Stimulated activated CD4-positive, alpha-beta T cell treated with anti-CD3 and anti-CD28 coated beads, Interleukin-2, amount 100 ng/mL, for 4 hours (primary cell): ENCODE data around the gene CERS5.
A peak's percentile ranks its signal among the peaks of the same experiment; 100 is the strongest.

Experiments used
- DNase-seq: peaks from one replicate; pipeline ENCODE4 v3.0.0-alpha.2; 2020; ENCODE audit warnings: low read depth

CERS5 gene, protein sequence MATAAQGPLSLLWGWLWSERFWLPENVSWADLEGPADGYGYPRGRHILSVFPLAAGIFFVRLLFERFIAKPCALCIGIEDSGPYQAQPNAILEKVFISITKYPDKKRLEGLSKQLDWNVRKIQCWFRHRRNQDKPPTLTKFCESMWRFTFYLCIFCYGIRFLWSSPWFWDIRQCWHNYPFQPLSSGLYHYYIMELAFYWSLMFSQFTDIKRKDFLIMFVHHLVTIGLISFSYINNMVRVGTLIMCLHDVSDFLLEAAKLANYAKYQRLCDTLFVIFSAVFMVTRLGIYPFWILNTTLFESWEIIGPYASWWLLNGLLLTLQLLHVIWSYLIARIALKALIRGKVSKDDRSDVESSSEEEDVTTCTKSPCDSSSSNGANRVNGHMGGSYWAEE

DNA sequence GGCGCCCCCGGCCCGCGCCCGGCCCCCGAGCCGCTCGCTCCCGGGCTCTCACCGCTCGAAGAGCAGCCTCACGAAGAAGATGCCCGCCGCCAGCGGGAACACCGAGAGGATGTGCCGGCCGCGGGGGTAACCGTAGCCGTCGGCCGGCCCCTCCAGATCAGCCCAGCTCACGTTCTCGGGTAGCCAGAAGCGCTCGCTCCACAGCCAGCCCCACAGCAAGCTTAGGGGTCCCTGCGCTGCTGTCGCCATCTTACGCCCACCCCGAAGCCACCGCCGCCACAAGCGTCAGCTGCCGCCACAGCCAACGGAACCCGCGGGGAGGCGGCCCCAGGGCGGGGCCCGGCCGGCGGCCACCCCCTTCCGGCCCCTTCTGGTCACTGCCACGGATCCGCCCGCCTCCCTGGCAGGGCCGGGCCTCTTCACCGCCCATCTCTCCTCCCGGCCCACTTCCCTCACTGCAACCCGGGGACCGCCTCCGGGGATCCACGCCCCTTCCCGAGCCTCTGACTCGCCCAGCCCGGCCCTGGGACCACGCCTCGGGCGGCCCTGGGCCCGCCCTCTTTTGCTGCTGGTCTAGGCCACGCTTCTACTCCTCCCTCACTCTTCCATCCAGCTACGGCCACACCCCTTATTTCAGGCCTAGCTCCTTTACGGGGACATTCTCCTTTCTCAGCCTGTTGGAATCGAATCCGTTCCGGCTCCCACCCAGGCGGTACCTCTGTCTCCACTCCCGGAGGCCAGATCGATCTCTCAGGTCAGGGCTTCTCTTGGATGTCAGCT, at the start of gene CERS5:
TSS of gene CERS5 (minus strand) at position 321 of the 780 bp plus-strand sequence. CDS start at position 249, 72 bp downstream.
- peak; percentile 88 for DNase-seq

DNA sequence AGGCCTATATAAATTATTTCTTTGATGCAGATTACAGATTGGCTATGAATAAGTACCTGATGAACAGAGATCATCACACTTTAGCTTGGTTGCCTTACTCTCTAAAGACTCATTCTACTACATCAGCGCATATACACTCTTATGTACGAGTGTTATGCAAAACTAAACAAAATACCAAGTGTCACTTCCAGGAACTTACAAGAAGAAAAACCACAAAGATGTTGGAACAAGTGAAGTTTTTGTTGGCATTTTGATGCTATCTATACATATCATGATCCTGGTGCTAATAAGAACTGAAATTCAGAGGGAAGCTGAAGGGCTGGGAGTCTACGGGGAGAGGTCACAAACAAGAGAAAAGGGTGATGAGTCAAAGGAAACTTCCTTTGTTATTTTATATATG, 47.9 kb upstream of the CERS5 start:
- no peak for DNase-seq

DNA sequence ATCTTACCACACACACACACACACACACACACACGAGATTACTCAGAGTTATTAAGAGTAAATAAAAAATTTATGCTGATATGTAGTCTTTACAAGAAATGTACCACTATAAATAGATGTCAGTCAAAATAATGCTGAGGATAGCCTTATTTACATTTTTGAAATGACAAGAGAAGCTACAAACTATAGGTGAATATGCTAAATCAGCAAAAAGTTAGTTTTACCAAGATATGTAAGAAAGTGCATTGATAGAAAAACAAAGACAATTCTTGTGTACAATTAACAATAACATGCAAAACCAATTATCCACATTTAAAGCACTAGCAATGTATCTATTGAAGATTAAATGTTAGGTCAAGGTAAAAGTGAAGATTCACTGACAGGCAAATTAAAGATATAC, 46.8 kb upstream of the CERS5 start:
- no peak for DNase-seq

DNA sequence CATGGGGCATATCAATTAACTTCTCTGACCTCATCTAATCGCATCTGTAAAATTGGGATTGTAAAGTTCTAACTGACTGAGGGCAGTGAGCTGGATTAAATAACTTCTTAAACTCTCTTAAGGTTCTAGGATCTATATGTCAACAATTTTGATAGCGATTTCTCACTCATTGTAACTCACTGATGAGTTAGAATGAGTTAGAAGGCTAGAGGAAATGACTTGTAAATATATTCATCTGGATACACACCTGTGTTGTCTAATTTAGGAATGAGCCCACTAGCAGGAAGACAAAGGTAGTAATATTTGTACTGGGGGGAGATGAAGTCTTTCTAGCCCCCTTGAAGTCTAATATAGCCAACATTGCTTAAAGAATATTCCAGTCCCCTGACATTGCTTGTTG, 46.3 kb upstream of the CERS5 start:
- no peak for DNase-seq

DNA sequence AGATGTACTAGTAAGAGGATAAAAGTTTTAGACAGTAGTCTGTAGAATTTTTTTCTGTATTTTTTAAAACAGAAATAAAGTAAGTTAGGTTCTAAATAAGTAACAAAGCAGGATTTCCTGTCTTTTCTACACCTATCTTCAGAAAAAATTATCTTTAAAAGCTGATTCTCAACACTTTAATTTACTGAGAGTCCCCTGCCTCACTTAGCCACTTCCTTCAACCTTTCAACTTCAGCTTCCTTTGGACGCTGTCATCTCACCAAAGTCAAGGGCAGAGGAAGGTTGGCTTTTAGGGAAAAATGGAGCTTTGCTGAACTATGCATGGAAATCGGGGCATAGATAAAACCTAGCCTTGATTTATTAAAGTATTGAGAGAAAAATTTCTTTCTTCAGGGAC, 44.9 kb upstream of the CERS5 start:
- no peak for DNase-seq

DNA sequence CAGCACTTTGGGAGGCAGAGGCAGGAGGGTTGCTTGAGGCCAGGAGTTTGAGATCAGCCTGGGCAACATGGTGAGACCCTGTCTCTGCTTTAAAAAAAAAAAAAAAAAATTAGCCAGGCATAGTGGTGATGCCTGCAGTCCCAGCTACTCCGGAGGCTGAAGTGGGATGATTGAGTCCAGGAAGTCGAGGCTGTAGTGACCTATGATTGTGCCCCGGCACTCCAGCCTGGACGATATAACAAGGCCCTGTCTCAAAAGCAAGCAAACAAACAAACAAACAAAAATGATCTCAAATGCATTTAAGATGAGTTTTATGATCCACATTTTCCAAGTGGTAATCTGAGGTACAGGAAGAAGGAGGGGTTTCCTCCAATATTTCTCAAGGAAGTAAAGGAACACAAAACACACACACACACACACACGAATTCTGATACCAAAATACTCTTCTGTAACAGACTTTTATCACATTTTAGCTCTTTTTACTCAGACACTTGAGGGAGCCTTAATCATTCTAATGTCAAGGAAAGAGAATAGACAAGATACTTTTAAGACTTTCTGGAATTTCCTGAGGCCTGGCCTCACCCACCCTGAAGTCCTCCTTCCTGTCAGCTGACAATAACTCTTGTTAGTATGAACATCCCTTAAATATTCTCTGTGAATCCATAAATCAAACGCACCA, 44.4 kb upstream of the CERS5 start:
- DNase-seq, result no peak

DNA sequence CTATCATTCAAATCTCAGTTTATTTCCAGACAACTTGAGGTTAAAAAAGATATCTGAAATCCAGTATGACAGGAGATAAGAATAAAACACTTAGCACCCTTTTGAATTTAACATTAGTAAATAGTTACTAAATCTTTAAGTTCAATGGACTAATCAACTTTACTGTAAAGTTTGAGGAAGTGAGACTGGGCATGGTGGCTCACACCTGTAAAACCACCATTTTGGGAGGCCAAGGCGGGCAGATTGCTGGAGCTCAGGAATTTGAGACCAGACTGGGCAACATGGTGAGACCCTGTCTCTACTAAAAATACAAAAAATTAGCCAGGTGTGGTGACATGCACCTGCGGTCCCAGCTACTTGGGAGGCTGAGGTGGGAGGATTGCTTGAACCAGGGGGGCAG, 40.3 kb upstream of the CERS5 start:
- no peak for DNase-seq

DNA sequence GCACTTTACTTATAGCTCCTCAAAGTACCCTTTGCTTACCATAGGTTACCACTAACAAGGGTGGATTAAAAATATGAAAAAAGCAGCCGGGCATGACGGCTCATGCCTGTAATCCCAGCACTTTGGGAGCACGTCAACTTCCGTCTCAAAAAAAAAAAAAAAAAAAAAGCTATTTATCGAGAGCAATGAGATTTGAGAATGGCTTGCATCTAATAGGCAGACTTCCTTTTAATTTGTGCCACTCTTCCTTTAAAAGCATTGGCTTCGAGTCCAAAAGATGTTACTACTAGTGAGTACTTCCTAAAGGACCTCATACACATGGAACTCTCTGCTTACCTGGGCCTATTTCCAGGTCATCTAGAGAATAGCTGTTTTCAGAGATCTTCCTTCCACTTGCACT, 38.5 kb upstream of the CERS5 start:
- no peak for DNase-seq

DNA sequence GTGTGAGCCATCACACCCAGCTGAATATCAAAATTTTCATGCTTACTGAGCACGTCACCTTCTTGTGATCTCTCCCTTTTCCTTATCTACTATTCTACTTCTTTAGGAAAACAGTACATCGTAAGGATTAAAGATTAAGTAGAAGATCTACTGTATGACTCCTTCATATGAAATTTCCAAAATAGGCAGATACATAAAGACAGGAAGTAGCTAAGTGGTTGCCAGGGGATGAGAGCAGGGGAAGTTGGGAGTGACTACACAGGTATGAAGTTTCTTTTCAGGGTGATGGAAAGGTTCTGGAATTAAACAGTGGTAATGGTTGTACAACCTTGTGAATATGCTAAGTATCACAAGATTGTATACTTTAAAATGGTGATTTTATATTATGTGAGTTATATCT, 36.5 kb upstream of the CERS5 start:
- DNase-seq, result no peak

DNA sequence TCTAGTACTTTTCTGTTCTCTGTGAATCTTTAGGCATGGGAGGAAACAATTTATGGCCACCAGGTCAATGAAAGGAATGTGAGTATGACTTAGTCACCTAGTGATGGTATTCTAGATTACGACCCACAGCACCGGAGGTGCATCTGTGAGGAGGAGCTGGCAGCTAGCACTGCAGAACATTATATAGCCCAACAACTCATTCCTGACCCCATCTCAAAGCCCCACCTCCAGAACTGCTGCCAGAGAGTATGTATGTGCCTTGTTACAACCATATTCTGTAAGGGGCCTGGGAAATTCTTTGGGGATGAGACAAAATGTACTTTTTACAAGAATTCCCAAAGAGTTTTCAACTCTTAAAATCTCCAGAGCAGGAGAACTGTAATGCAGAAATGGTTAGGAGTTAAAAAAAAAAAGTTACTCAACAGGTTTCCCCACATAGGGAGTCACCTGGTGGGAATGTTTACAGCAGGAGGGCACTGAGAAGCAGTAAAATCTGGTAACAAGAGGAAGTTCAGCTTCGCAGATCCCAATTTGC, 34.9 kb upstream of the CERS5 start:
- no peak for DNase-seq

DNA sequence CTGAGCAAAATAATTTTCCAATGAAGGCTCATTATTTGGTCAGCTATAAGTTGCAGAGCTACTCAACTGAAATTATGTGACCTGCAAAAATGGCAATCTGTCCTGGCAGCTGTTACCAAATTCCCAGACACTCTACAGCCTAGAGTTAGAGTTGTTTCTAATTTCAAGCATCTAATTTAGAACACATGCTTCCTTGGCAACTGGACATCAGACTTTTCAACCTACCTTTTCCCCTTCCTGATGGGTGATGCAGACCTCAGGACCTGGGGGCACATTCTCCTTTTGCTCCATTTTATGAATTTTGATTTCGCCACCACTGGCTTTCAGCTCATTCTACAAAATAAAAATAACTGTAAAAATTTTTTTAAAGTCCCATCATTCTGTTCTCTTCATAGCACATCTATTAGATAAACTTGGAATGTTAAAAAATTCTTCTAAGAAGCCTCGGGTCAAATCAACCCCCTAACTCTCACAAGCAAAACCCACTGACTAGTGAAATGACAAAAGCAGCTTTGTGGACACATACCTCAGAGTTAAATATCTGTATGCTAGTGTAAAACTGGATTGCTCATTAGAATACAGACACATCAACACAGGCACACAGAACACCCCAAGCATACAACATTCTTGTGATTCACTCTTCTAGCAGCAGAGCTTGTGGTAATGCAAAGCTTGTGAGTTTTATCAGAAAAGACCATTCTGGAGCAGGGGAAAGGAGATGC, 33.5 kb upstream of the CERS5 start:
- DNase-seq, result no peak

DNA sequence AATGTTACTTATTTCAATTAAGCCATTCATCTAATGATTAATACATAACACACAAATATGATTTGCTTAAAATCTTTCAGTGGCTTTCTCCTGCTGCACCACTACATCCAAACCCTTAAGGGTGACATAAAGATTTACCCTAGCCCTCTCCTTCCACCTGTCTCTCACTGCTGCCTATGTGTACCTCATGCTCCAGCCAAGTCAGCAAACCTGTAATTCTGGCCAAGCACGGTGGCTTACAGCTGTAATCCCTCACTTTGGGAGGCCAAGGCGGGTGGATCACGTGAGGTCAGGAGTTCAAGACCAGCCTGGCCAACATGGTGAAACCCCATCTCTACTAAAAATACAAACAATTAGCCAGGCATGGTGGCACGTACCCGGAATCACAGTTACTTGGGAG, 31.7 kb upstream of the CERS5 start:
- no peak for DNase-seq

DNA sequence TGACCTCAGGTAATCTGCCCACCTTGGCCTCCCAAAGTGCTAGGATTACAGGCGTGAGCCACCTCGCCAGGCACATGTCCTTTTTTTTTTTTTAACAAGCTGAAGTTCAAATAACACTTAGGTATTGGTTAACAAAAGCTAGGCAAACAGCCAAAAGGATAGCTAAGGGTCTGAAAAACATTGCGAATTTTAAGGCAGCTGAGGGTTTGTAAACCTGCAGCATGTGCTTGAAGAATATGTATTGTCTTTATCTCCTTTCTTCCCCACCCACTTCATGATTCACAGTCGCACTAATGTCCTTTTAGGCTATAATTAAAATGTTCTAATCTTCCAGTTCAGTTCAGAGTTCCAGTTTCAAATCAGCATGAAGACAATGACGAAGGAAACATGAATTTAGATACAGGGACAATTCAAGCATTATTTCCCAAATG, 30.1 kb upstream of the CERS5 start:
- no peak for DNase-seq

DNA sequence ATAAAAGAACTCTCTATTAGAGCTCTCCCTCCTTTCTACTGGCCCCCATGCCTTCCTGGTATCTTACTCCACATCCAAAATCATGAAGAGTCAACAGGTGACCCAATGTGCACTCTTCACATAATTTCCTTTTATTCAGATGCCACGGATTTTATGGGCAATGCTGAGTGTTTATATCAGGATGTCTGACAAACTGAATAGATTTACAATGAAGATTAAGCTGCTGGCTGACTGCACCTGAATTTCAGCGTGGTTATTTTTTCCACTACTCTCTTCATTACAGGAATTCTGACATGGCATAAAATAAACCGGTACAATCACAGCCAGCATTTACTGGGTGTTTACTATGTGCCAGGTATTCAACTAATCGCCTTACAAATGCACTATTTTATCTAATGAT, 29.4 kb upstream of the CERS5 start:
- no peak for DNase-seq

DNA sequence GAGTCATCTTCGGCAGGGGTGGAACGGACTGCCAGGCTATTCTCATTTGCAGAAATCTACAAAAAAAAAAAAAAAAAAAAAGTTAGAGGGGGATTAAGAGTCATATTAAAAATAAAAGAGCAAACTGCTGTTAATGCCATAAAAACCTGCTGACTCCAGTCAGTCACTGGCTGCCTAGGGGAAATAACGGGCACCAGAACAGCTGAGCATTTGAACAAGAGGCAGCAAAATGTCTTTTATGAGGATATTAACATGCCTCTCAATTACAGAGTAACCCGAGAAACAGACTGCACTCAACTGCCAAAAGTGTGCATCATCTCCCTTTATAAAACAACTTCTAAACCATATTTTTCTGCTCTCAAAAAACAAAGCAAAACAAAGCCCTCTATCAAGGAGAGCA, 28.7 kb upstream of the CERS5 start:
- no peak for DNase-seq

DNA sequence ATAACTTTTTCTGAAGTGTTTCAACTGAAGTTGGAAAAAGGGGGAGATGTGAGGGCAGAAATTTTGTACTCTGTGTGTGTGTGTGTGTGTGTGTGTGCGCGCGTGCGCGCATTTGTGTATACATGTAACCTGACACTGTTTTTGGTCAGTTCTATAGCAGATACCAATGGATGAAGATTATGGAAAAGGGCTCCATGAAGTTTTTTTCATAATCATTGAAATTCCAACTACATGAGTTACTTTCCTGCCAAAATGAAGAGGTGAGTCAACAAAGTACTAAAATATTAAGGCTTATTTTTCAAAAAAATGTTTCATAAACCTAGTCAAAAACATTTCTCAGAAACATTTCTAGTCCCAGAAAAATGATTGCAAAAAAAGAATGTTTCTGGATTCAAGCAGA, 25.7 kb upstream of the CERS5 start:
- DNase-seq, result no peak

DNA sequence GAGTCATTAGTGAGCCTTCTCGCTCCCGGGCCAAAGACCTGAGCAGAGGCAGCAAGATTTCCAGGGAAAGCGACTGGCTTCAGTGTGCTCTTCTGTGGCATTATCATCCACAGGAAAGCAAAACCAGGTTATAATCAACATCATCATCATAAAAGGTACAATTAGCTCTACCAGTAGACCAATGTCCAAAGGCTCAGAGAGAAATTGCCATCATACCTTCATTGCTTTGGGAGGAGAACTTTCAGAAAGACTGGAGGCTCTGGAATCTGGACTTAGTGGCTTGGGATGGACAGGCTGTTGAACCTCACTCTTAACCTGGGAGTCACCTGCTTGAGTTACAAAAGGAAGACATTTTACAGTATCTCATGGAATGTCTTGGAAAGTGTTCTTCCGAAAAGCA, 25.1 kb upstream of the CERS5 start:
- no peak for DNase-seq

DNA sequence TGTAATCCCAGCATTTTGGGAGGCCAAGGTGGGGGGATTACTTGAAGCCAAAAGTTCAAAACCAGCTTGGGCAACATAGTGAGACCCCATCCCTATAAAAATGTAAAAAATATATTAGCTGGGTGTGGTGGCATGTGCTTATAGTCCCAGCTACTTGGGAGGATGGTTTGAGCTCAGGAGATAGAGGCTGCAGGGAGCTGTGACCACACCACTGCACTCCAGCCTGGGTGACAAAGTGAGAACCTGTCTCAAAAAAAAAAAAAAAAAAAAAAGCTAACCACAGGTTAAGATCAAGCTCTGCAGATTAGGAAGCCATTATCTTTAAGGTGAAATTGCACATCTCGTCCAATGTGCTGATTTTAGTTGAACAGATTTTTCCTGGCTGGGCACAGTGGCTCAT, 23.7 kb upstream of the CERS5 start:
- DNase-seq, result no peak

DNA sequence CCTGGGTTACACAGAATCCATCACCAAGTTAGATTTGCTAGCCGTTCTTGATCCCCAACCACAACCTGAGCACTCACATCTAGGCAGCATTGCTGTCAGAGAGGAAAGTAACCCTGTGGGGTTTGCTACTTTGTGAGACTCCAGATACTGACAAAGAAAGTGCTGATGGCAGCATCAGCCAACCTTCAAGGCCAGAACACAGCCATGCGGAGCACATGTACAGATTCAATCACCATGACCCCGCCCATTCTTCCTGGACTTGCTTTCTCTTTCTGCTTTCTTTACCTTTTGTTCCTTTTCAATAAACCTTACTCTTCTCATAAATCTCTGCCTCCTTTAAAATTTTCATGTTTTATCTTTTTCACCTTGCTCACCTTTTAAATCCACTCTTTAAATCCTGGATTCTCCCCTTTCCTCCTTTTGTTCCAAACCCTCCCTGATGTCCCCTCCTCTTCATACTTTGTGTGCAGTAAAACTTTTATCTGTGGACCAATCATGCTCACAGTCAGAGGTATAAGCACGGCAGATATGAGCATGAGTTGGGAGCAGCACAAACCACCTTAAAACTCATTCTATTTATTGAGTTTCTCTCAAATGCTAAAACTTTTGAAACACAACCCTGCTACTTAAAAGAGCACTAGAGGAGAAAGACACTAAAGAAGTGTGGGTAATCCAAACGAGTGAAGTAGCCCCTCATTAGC, 21.9 kb upstream of the CERS5 start:
- peak; percentile 13 for DNase-seq

DNA sequence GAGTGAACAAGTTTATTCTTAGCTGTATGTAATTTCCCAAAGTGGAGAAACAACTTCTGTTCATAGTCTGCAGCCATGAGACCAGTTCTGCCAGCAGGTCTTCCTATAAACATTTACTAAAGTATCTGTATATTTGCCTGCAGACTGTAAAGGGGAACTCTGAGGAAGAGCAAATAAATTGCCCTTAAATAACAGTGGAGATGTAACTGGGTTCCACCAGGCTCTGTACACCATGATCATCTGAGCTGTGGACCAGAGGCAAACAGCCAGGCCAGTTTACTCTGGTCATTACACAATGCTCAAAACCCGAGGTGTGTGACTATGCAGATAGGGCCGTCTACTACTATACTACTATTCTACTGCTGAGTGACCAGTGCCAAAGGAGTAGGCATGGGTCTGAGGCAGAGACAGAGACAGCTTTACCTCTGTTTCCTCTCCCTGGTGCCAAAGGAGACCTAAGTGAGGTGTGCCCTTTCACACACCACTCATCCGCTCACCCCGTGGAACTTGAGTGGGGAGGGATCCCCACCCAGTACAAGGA, 21.1 kb upstream of the CERS5 start:
- DNase-seq, result no peak
